ENCODE measurements around the gene ANKFY1.

DNA sequence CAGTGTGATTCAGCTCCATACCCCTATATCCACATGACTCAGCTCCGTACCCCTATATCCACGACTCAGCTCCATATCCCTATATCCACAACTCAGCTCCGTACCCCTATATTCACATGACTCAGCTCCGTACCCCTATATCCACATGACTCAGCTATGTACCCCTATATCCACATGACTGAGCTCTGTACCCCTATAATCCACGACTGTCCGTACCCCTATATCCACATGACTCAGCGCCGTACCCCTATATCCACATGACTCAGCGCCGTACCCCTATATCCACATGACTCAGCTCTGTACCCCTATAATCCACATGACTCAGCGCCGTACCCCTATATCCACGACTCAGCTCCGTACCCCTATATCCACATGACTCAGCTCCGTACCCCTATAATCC lies 104.0 kb downstream of the ANKFY1 start:
- no peak for TF ChIP-seq POLR2A (IDR thresholded peaks at IDR 0.05)
- TF ChIP-seq, protein P1, sequence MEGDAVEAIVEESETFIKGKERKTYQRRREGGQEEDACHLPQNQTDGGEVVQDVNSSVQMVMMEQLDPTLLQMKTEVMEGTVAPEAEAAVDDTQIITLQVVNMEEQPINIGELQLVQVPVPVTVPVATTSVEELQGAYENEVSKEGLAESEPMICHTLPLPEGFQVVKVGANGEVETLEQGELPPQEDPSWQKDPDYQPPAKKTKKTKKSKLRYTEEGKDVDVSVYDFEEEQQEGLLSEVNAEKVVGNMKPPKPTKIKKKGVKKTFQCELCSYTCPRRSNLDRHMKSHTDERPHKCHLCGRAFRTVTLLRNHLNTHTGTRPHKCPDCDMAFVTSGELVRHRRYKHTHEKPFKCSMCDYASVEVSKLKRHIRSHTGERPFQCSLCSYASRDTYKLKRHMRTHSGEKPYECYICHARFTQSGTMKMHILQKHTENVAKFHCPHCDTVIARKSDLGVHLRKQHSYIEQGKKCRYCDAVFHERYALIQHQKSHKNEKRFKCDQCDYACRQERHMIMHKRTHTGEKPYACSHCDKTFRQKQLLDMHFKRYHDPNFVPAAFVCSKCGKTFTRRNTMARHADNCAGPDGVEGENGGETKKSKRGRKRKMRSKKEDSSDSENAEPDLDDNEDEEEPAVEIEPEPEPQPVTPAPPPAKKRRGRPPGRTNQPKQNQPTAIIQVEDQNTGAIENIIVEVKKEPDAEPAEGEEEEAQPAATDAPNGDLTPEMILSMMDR (IDR thresholded peaks at IDR 0.05), result no peak
- no peak for TF ChIP-seq EP300 (IDR thresholded peaks at IDR 0.05)
